DND-41 (cell line): ENCODE measurements around the gene FAM13A.

ENCODE experiments used
- ATAC-seq: fragments of 200-7000 bp; cut with Tn5 transposase; 3 replicates; pipeline ENCODE4 v1.9.1; 2021; ENCODE audit warnings: low read depth; ENCODE audit not compliant: insufficient read depth
- DNase-seq: peaks from one replicate; pipeline ENCODE4 v3.0.0-alpha.2; 2020
- H2AFZ ChIP-seq: 2 replicates; pipeline ENCODE4 v1.6.0; 2012; ENCODE audit warnings: low read depth, low read length
- H3K27ac ChIP-seq: 2 replicates; pipeline ENCODE4 v1.5.1; 2012; ENCODE audit warnings: low read length, inconsistent platforms
- H3K27me3 ChIP-seq: fragments of 200-600 bp; sonication (generic); 2 replicates; pipeline ENCODE4 v1.6.0; 2012; ENCODE audit warnings: low read length, mild to moderate bottlenecking, inconsistent platforms; ENCODE audit not compliant: insufficient read depth, poor library complexity
- H3K36me3 ChIP-seq: 2 replicates; pipeline ENCODE4 v1.5.1; 2012; ENCODE audit warnings: low read length, inconsistent platforms; ENCODE audit not compliant: insufficient read depth
- H3K4me1 ChIP-seq: 2 replicates; pipeline ENCODE4 v1.5.1; 2012; ENCODE audit warnings: mild to moderate bottlenecking, low read length; ENCODE audit not compliant: insufficient read depth
- H3K4me2 ChIP-seq: 2 replicates; pipeline ENCODE4 v1.6.0; 2012; ENCODE audit warnings: mild to moderate bottlenecking, moderate library complexity, low read length, inconsistent platforms; ENCODE audit not compliant: insufficient read depth
- H3K4me3 ChIP-seq, 2 experiments: fragments of 200-600 bp in 1 of 2; shearing (Covaris generic) in 1 of 2; 2 replicates each; pipeline ENCODE4 v1.5.1; 2012 to 2016; ENCODE audit warnings: inconsistent platforms in 2 of 2, low read length in 2 of 2, mild to moderate bottlenecking in 2 of 2, low read depth in 1 of 2, moderate library complexity in 1 of 2
- H3K79me2 ChIP-seq: 2 replicates; pipeline ENCODE4 v1.6.0; 2012; ENCODE audit warnings: low read length, inconsistent platforms; ENCODE audit not compliant: insufficient read depth
- H3K9ac ChIP-seq: 2 replicates; pipeline ENCODE4 v1.6.0; 2012; ENCODE audit warnings: low read depth, mild to moderate bottlenecking, inconsistent platforms, low read length, moderate library complexity
- H3K9me3 ChIP-seq: 2 replicates; pipeline ENCODE4 v1.5.1; 2012; ENCODE audit warnings: low read length, moderate library complexity, mild to moderate bottlenecking, inconsistent platforms; ENCODE audit not compliant: insufficient read depth, severe bottlenecking
- H4K20me1 ChIP-seq: 2 replicates; pipeline ENCODE4 v1.6.0; 2012; ENCODE audit warnings: low read length; ENCODE audit not compliant: insufficient read depth
- EZH2 ChIP-seq: IDR thresholded peaks from 3 replicates; pipeline ENCODE4 v1.6.1; 2012; ENCODE audit warnings: borderline replicate concordance, low read depth, mild to moderate bottlenecking, moderate library complexity, low read length, inconsistent platforms; ENCODE audit not compliant: severe bottlenecking
- TF ChIP-seq, protein P1 (sequence below): IDR thresholded peaks from 2 replicates; pipeline ENCODE4 v1.5.1; 2012; ENCODE audit warnings: borderline replicate concordance, low read length, moderate library complexity, mild to moderate bottlenecking; ENCODE audit not compliant: poor library complexity, severe bottlenecking; ENCODE audit errors: extremely low read depth

FAM13A gene

DNA sequence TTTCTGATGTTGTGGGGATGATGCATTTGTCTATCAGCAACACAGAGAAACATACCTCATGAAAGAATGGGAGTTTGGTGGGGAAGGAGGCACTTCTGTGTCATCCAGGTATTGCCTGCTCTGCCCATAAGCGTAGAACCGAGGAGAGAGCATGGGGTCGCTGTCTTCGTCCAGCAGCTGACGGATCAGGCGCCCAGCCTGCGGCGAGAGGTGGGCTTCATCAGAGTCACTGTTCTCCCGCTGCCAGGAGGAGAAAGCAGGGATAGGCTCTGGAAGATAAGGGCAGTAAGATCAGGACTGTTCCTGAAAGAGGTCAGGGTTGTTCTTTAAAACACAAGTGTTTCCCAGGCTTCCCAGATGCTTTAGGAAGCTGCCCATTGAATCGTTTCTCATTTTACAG is 306.6 kb downstream of the FAM13A start:
- H3K9me3 ChIP-seq, result no peaks in the 10 kb centered on the region
- H3K4me2 ChIP-seq, result no peak overlapping the region
- ATAC-seq (no peak), DNase-seq (no peak)
- no peak overlapping the region for H3K27ac ChIP-seq
- no peak overlapping the region for H3K9ac ChIP-seq
- no peaks in the 10 kb centered on the region for H4K20me1 ChIP-seq
- no peak for TF ChIP-seq EZH2
- TF ChIP-seq, protein P1, sequence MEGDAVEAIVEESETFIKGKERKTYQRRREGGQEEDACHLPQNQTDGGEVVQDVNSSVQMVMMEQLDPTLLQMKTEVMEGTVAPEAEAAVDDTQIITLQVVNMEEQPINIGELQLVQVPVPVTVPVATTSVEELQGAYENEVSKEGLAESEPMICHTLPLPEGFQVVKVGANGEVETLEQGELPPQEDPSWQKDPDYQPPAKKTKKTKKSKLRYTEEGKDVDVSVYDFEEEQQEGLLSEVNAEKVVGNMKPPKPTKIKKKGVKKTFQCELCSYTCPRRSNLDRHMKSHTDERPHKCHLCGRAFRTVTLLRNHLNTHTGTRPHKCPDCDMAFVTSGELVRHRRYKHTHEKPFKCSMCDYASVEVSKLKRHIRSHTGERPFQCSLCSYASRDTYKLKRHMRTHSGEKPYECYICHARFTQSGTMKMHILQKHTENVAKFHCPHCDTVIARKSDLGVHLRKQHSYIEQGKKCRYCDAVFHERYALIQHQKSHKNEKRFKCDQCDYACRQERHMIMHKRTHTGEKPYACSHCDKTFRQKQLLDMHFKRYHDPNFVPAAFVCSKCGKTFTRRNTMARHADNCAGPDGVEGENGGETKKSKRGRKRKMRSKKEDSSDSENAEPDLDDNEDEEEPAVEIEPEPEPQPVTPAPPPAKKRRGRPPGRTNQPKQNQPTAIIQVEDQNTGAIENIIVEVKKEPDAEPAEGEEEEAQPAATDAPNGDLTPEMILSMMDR, result no peak
- peaks cover 23% of the 10 kb centered on the region for H3K36me3 ChIP-seq
- H3K27me3 ChIP-seq, result no peaks in the 10 kb centered on the region
- no peaks in the 10 kb centered on the region for H3K79me2 ChIP-seq
- no peaks in the 10 kb centered on the region for H3K4me1 ChIP-seq
- no peak overlapping the region for H2AFZ ChIP-seq
- no peak overlapping the region for H3K4me3 ChIP-seq

DNA sequence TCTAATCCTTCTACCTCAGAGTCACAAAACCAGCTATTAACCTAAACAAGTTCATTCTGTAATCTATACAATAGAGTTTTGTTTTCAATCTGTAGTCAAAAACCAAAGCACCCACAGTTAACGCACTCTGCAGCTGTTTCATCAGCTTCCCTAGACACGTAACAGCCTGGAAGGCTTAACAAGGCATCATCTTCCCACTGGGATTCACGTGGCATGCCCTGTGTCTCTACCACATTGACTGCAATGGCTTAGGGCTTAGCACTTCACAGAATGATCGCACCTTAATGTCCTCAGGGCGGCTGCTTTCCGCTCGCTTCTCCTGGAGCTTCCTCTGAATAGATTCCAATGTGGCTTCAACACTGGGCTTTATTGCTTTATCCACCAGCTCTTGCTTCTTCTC is 309.6 kb downstream of the FAM13A start:
- no peak overlapping the region for H3K27ac ChIP-seq
- no peaks in the 10 kb centered on the region for H3K9me3 ChIP-seq
- no peaks in the 10 kb centered on the region for H3K79me2 ChIP-seq
- H3K27me3 ChIP-seq, result no peaks in the 10 kb centered on the region
- H3K9ac ChIP-seq, result no peak overlapping the region
- DNase-seq, result no peak
- H3K4me1 ChIP-seq, result no peaks in the 10 kb centered on the region
- H2AFZ ChIP-seq, result no peak overlapping the region
- no peak for TF ChIP-seq EZH2
- TF ChIP-seq, protein P1, result no peak
- no peak overlapping the region for H3K4me2 ChIP-seq
- ATAC-seq, result no peak
- H3K36me3 ChIP-seq, result peaks cover 23% of the 10 kb centered on the region
- H3K4me3 ChIP-seq, result no peak overlapping the region
- no peaks in the 10 kb centered on the region for H4K20me1 ChIP-seq

DNA sequence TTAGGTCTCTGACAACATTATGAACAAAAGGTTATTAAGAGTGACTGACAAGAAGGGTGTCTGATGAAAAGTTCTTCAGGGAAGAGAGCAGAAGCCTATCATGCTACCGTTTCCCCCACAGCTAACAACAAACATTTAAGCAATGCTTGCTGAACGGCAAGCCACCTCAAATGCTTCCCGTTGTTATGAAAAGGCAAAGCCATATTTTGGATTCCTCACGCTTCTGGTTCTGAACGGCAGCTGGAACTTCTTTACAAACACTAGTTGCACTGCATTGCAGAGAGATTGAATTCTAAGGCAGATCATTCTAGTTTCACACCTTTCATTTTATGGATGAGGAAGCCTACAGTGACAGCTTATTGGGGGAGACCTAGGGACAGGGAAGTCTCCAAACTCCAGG is 310.8 kb downstream of the FAM13A start:
- Histone ChIP-seq H3K9ac (no peak overlapping the region), H3K79me2 (no peaks in the 10 kb centered on the region), H4K20me1 (no peaks in the 10 kb centered on the region), H3K4me3 (no peak overlapping the region), H3K9me3 (no peaks in the 10 kb centered on the region), H3K4me2 (no peak overlapping the region), H3K36me3 (peaks cover 23% of the 10 kb centered on the region), H2AFZ (no peak overlapping the region), H3K4me1 (no peaks in the 10 kb centered on the region), H3K27me3 (no peaks in the 10 kb centered on the region), H3K27ac (no peak overlapping the region)
- no peak for DNase-seq
- ATAC-seq, result no peak
- TF ChIP-seq, protein P1, result no peak
- no peak for TF ChIP-seq EZH2

DNA sequence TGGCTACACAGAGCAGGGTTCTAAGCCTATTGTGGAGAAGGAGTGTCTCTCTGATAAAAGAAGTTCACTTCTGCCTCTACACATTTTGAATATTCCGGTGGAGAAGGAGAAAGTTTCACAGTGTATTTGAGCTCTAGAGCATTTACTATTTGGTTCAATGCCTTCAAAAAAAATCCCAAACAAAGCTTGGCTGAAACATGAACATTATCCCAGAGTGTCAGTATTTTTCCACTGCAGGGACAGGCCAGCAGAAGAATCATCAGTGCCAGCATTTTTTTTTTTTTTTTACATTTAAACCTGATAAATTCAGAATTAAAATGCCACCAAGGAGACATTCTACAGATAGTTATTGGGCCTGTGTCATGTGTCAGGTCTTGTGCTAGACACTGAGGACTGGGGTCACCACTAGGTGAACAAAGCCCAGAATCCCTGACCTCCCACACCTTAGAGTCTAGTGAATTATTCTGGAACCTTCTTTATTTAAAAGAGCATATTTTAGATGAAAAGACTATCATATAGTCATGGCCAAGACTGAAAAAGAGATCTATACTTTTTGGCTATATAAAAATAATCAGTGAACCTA is 311.3 kb downstream of the FAM13A start:
- no peaks in the 10 kb centered on the region for H3K79me2 ChIP-seq
- no peak overlapping the region for H3K9ac ChIP-seq
- H3K27ac ChIP-seq, result no peak overlapping the region
- no peaks in the 10 kb centered on the region for H3K9me3 ChIP-seq
- H3K4me1 ChIP-seq, result no peaks in the 10 kb centered on the region
- H2AFZ ChIP-seq, result no peak overlapping the region
- H3K4me3 ChIP-seq, result no peak overlapping the region
- H4K20me1 ChIP-seq, result no peaks in the 10 kb centered on the region
- peaks cover 23% of the 10 kb centered on the region for H3K36me3 ChIP-seq
- no peak overlapping the region for H3K4me2 ChIP-seq
- no peaks in the 10 kb centered on the region for H3K27me3 ChIP-seq
- TF ChIP-seq, protein P1, result no peak
- TF ChIP-seq EZH2, result no peak
- ATAC-seq (no peak), DNase-seq (no peak)
